GM12878 (cell line): Measurements from ENCODE around the gene USP2. TPM values are rescaled to one million over a fixed set of nuclear protein-coding genes. Genes with fewer than 3 reads are reported as not detected.

Experiments used
- ATAC-seq: fragments of 200-7000 bp; cut with Tn5 transposase; 3 replicates; pipeline ENCODE4 v1.9.1; 2020; ENCODE audit warnings: mild to moderate bottlenecking, moderate library complexity
- BruUV-seq: library from RNA; stranded (reverse); fragments of 400-500 nt; replicated peaks from 2 replicates; lab custom pipeline; 2021; lab: Mats Ljungman, UMichigan
- CTCF ChIA-PET: fragments of 300-600 bp; sonication (Branson Sonifier 250); formaldehyde crosslinking; extraction: SDS; loops from one replicate; lab custom pipeline; 2021; ENCODE audit warnings: inconsistent platforms; lab: Yijun Ruan, JAX
- POLR2A ChIA-PET: fragments of 350-600 bp; formaldehyde crosslinking; extraction: SDS; loops from one replicate; lab custom pipeline; 2021; ENCODE audit warnings: inconsistent platforms; lab: Charles Lee
- RAD21 ChIA-PET: fragments of 300-600 bp; sonication (Branson Sonifier 250); formaldehyde crosslinking; loops from one replicate; lab custom pipeline; 2023; ENCODE audit warnings: antibody characterized with exemption; ENCODE audit not compliant: unreplicated experiment; lab: Charles Lee
- SMC1A ChIA-PET: fragments of 300-600 bp; sonication (Branson Sonifier 250); formaldehyde crosslinking; loops from one replicate; lab custom pipeline; 2023; ENCODE audit not compliant: unreplicated experiment, uncharacterized antibody; lab: Charles Lee
- DNase-seq: peaks from one replicate; pipeline ENCODE4 v3.0.0-alpha.2; 2011; ENCODE audit warnings: low read depth, low spot score
- FAIRE-seq: peaks from 3 replicates; lab custom pipeline; 2011; peaks lifted over from hg19 to GRCh38; lab: Jason Lieb, UNC
- H2AFZ ChIP-seq: 2 replicates; pipeline ENCODE4 v1.6.0; 2011; ENCODE audit warnings: low read depth, low read length, control low read depth; ENCODE audit not compliant: control insufficient read depth
- H3K27ac ChIP-seq: 2 replicates; pipeline ENCODE4 v1.5.1; 2011; ENCODE audit warnings: control low read depth; ENCODE audit not compliant: control insufficient read depth, insufficient read depth
- H3K27me3 ChIP-seq, 2 experiments: replicated peaks in 1 of 2; 2 replicates each; pipeline versions ENCODE4 v1.6.0 to v1.6.1; 2011; ENCODE audit warnings: low read length in 1 of 2; ENCODE audit not compliant: control insufficient read depth in 2 of 2, insufficient read depth in 2 of 2
- H3K36me3 ChIP-seq, 2 experiments: 2 replicates each; pipeline ENCODE4 v1.5.1; 2011; ENCODE audit warnings: low read length in 1 of 2; ENCODE audit not compliant: control insufficient read depth in 2 of 2, insufficient read depth in 2 of 2
- H3K4me1 ChIP-seq: 2 replicates; pipeline ENCODE4 v1.6.1; 2011; ENCODE audit warnings: mild to moderate bottlenecking, low read length, moderate library complexity, mixed read lengths; ENCODE audit not compliant: control insufficient read depth, insufficient read depth
- H3K4me2 ChIP-seq: 2 replicates; pipeline ENCODE4 v1.6.0; 2011; ENCODE audit warnings: control low read depth; ENCODE audit not compliant: control insufficient read depth, insufficient read depth
- H3K4me3 ChIP-seq: fragments of 200-600 bp; sonication (generic); 2 replicates; pipeline ENCODE4 v1.5.1; 2016
- H3K79me2 ChIP-seq: 2 replicates; pipeline ENCODE4 v1.6.0; 2011; ENCODE audit warnings: low read length; ENCODE audit not compliant: control insufficient read depth, insufficient read depth
- H3K9ac ChIP-seq: 2 replicates; pipeline ENCODE4 v1.8.0; 2011; ENCODE audit warnings: low read length, control low read depth, mixed read lengths; ENCODE audit not compliant: control insufficient read depth, insufficient read depth
- H3K9me3 ChIP-seq: replicated peaks from 3 replicates; pipeline ENCODE4 v1.5.1; 2011; ENCODE audit warnings: mild to moderate bottlenecking, low read length; ENCODE audit not compliant: control insufficient read depth, insufficient read depth
- H4K20me1 ChIP-seq: 2 replicates; pipeline ENCODE4 v1.6.0; 2011; ENCODE audit not compliant: control insufficient read depth, insufficient read depth
- E2F4 ChIP-seq: IDR thresholded peaks from 2 replicates; pipeline ENCODE4 v1.6.1; 2012; ENCODE audit warnings: low read depth, low read length, improper control_type of control experiment
- E2F8 ChIP-seq: fragments of 450-650 bp; IDR thresholded peaks from 2 replicates; pipeline ENCODE4 v1.6.1; 2018; ENCODE audit warnings: mild to moderate bottlenecking, low read depth, moderate library complexity; ENCODE audit not compliant: partially characterized antibody
- EP300 ChIP-seq, 2 experiments: fragments of 150-350 bp in 1 of 2; IDR thresholded peaks; 2 replicates each; pipeline ENCODE4 v1.6.1; 2011 to 2012; ENCODE audit warnings: low read depth in 2 of 2, low read length in 2 of 2, borderline replicate concordance in 1 of 2, improper control_type of control experiment in 1 of 2, inconsistent platforms in 1 of 2; ENCODE audit not compliant: control insufficient read depth in 1 of 2
- NFXL1 ChIP-seq: fragments of 450-650 bp; IDR thresholded peaks from 2 replicates; pipeline ENCODE4 v1.6.1; 2017; ENCODE audit warnings: antibody characterized with exemption, mild to moderate bottlenecking, borderline replicate concordance
- RAD51 ChIP-seq: fragments of 450-650 bp; IDR thresholded peaks from 2 replicates; pipeline ENCODE4 v1.6.1; 2016; ENCODE audit warnings: moderate library complexity, mild to moderate bottlenecking, inconsistent platforms
- RELA ChIP-seq: fragments of 450-650 bp; IDR thresholded peaks from 2 replicates; pipeline ENCODE4 v1.8.0; 2014; ENCODE audit warnings: borderline replicate concordance; ENCODE audit not compliant: partially characterized antibody
- SKIL ChIP-seq: fragments of 450-650 bp; IDR thresholded peaks from 2 replicates; pipeline ENCODE4 v1.6.1; 2017; ENCODE audit warnings: mild to moderate bottlenecking, low read depth, inconsistent platforms; ENCODE audit not compliant: poor library complexity, severe bottlenecking
- SP1 ChIP-seq: IDR thresholded peaks from one replicate; pipeline ENCODE4 v1.6.1; 2011; ENCODE audit warnings: low read depth, low read length
- WGBS: methylation state at CpG from one replicate; pipeline ENCODE4 v1.1.6; 2016; ENCODE audit warnings: low lambda C conversion rate; ENCODE audit not compliant: insufficient replicate concordance, insufficient coverage; ENCODE audit errors: missing lambda C conversion rate; 5-methylcytosine and 5-hydroxymethylcytosine counted together
- in situ Hi-C: fragments of 300-500 bp; cut with MboI; formaldehyde crosslinking; loops from 9 replicates; pipeline ENCODE4 v1.14.3; 2018; ENCODE audit warnings: mixed read lengths
- intact Hi-C: fragments of 100-400 bp; cut with micrococcal nuclease; formaldehyde crosslinking; loops from one replicate; pipeline ENCODE4 v1.14.2; 2022; ENCODE audit not compliant: unreplicated experiment
- polyA plus RNA-seq, 11 experiments: library from polyadenylated mRNA; depleted of rRNA in 4 of 11; unstranded in 6 of 11; stranded (reverse) in 5 of 11; fragments of >200 nt; fragmentation: Nextera tagmentation in 4 of 11; fragmentation: Illumina TruSeq in 1 of 11; extraction: Ambion mirVana in 4 of 11; extraction: Trizol in 1 of 11; gene quantifications; 1 replicate in 1 of 11; 2 replicates in 10 of 11; pipeline versions ENCODE4 v1.2.1 to v1.2.3, GENCODE V29; 2011 to 2016; ENCODE audit warnings: inconsistent platforms in 2 of 11, missing spikeins in 2 of 11, low read depth in 1 of 11
- total RNA-seq, 4 experiments: library from RNA; depleted of rRNA in 3 of 4; stranded (reverse); fragments of >200 nt in 3 of 4; fragmentation: Illumina TruSeq in 1 of 4; extraction: Trizol in 1 of 4; gene quantifications; 2 replicates each; pipeline versions ENCODE4 v1.2.1 to v1.2.3, GENCODE V29; 2013 to 2021

The USP2 gene
- total and polyA plus RNA-seq, 10 of the 15 experiments (the other 5 are each of a cell fraction or from before 2014, with no cell fraction given): 0.03 to 0.13 (median 0.06) TPM; not detected in 4

- Histone ChIP-seq H3K27me3 (peaks cover 0 to 3% of the 10 kb centered on the region in 2 experiments; a peak in 2 of 4 replicates), H3K36me3 (no peaks in the 10 kb centered on the region), H3K4me1 (no peaks in the 10 kb centered on the region), H3K9ac (no peak overlapping the region), H3K79me2 (no peaks in the 10 kb centered on the region), H3K4me3 (no peak overlapping the region), H3K4me2 (no peak overlapping the region), H3K9me3 (no peaks in the 10 kb centered on the region), H3K27ac (no peak overlapping the region), H4K20me1 (no peaks in the 10 kb centered on the region), H2AFZ (no peak overlapping the region)
- TF ChIP-seq E2F4 (no peak), RAD51 (no peak), NFXL1 (no peak), SP1 (no peak), EP300 (IDR thresholded peaks at IDR 0.05; ENCODE audit: borderline replicate concordance in 1 of 2, control insufficient read depth in 1 of 2, low read depth in 2 of 2, low read length in 2 of 2) (no peak), RELA (no peak), SKIL (no peak), E2F8 (no peak)
- ATAC-seq: no peak
- POLR2A ChIA-PET: no interaction called here
- 35% methylated on average over 13 of the region's 14 CpGs for WGBS
- DNase-seq: no peak
- FAIRE-seq: no peak
- SMC1A ChIA-PET: interaction anchor here (0.9 to 5.5 kb wide), 3 partner anchors 11 to 20 kb away, joined by 3 to 31 read pairs (median 4); no protein-coding TSS in a partner anchor
- intact Hi-C loops: no loop called here
- RAD21 ChIA-PET: interaction anchor here (1.5 to 5.1 kb wide), 7 partner anchors 8 to 99 kb away, joined by 3 to 47 read pairs (median 6); no protein-coding TSS in a partner anchor
- in situ Hi-C loops: no loop called here
- no TSS peak for BruUV-seq
- CTCF ChIA-PET: interaction anchor here (1.0 to 17.9 kb wide), 10 partner anchors 8 to 99 kb away, joined by 3 to 183 read pairs (median 7); no protein-coding TSS in a partner anchor
These were observed 5.9 kb downstream of the USP2 start for GRCh38 chr11:119375337-119376196.
